HTR-8/SVneo (cell line): ENCODE results near the gene PRR20G.

Source experiments
- DNase-seq: peaks from one replicate; pipeline ENCODE4 v3.0.0; 2011; ENCODE audit warnings: low spot score, mixed read lengths; ENCODE audit not compliant: insufficient read length
- FAIRE-seq: peaks from 2 replicates; lab custom pipeline; 2011; peaks lifted over from hg19 to GRCh38; lab: Jason Lieb, UNC

PRR20G gene

GRCh38 chr3:127238602-127239001 lies 49.2 kb downstream of the PRR20G start:
- no peak for FAIRE-seq
- no peak for DNase-seq

GRCh38 chr3:127237835-127238234 lies 50.0 kb downstream of the PRR20G start:
- DNase-seq (no peak), FAIRE-seq (no peak)

DNA sequence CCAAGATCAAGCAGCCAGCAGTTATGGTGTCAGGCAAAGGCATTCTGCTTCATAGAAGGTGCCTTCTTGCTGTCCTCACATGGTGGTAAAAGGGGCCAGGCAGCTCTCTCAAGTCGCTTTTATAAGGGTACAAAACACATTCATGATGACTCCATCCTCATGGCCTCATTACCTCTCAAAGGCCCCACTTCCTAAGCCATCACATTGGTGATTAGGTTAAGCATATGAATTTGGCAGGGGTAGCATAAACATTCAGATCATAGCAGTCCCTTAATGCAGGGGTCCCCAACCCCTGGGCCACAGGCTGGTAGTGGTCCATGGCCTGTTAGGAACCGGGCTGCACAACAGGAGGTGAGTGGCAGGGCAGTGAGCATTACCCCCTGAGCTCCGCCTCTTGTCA lies 52.1 kb downstream of the PRR20G start:
- FAIRE-seq (no peak), DNase-seq (no peak)

DNA sequence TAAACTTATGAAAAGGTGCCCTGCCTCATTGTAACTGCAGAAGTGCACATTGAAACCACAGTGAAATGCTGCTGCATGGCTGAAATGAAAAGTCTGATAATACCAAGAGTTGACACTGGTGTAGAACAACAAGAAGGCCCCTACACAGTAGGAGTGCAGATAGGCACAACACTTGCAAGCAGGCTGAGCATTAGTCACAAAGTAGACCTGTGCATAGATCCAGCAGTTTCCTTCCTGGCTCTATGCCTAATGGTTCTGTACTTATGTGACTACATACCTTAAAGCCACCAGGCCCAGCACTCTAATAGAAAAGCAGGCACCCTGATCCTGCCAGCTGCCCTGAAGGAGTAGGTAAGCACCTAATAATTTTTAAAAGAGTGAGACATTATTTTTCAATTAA lies 53.1 kb downstream of the PRR20G start:
- no peak for FAIRE-seq
- no peak for DNase-seq
